Measurements from ENCODE around the gene CUBN.

The CUBN gene

GRCh38 chr10:17113346-17113745, 16.3 kb downstream of the CUBN start:
- no peak for TF ChIP-seq CTCF (conservative IDR thresholded peaks at IDR 0.05; ENCODE audit: low read depth, low read length)
- no peak for DNase-seq (ENCODE audit: low read depth)
- H3K4me3 ChIP-seq (ENCODE audit: low read length) = no peak overlapping the region

GRCh38 chr10:17112566-17112965, 17.0 kb downstream of the CUBN start:
- TF ChIP-seq CTCF (conservative IDR thresholded peaks at IDR 0.05; ENCODE audit: low read depth, low read length) = no peak
- H3K4me3 ChIP-seq (ENCODE audit: low read length) = no peak overlapping the region
- DNase-seq (ENCODE audit: low read depth) = no peak

- no peak for DNase-seq (ENCODE audit: low read depth)
- no peak for TF ChIP-seq CTCF (conservative IDR thresholded peaks at IDR 0.05; ENCODE audit: low read depth, low read length)
Measured at GRCh38 chr10:17109475-17110207, 20.0 kb downstream of the CUBN start.

GRCh38 chr10:17109046-17109445, 20.6 kb downstream of the CUBN start:
- no peak for DNase-seq (ENCODE audit: low read depth)
- no peak for TF ChIP-seq CTCF (conservative IDR thresholded peaks at IDR 0.05; ENCODE audit: low read depth, low read length)
- no peak overlapping the region for H3K4me3 ChIP-seq (ENCODE audit: low read length)

More at GRCh38 chr10:17109475-17110207, 20.0 kb downstream of the CUBN start:
- H3K4me3 ChIP-seq (ENCODE audit: low read length) = no peak overlapping the region

GRCh38 chr10:17106991-17107390, 22.6 kb downstream of the CUBN start:
- TF ChIP-seq CTCF (conservative IDR thresholded peaks at IDR 0.05; ENCODE audit: low read depth, low read length) = no peak
- DNase-seq (ENCODE audit: low read depth) = no peak
- H3K4me3 ChIP-seq (ENCODE audit: low read length) = no peak overlapping the region

GRCh38 chr10:17101910-17102266, 27.7 kb downstream of the CUBN start:
- no peak for TF ChIP-seq CTCF (conservative IDR thresholded peaks at IDR 0.05; ENCODE audit: low read depth, low read length)
- no peak overlapping the region for H3K4me3 ChIP-seq (ENCODE audit: low read length)
- no peak for DNase-seq (ENCODE audit: low read depth)

GRCh38 chr10:17101257-17101909, 28.2 kb downstream of the CUBN start:
- no peak for DNase-seq (ENCODE audit: low read depth)
- no peak overlapping the region for H3K4me3 ChIP-seq (ENCODE audit: low read length)
- no peak for TF ChIP-seq CTCF (conservative IDR thresholded peaks at IDR 0.05; ENCODE audit: low read depth, low read length)

All from retinal pigment epithelial cell (primary cell).